ENCODE data around the gene USP36. TPM values are rescaled to one million over a fixed set of nuclear protein-coding genes. Genes with fewer than 3 reads are reported as not detected.

Gene USP36
- total RNA-seq, 1 donor from 2014 or later: 64.7 TPM

DNA sequence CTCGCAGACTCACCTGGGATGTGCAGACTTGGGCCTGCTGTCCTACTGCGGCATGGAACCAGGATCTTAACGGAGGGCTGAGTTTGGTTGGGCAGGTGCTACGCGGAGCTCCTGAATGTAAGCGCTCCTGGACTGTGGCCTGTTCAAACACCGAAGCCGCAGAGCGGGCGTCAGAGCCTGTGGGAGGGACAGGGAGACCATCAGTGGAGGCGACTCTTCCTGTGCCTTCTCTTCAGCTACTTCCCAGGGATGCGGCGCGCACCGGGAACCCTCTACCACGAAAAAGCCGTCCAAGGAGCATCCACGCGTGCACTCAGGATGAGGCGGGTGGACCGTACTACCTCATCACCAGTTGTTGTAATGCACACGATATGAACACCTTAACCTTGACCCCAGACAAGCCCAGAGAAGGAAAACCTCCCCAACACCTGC is 2.0 kb downstream of the USP36 start:
- H3K36me3 ChIP-seq (ENCODE audit: control insufficient read depth, insufficient read depth, low read length): peaks cover 1% of the 10 kb centered on the region
- TF ChIP-seq, protein P1, sequence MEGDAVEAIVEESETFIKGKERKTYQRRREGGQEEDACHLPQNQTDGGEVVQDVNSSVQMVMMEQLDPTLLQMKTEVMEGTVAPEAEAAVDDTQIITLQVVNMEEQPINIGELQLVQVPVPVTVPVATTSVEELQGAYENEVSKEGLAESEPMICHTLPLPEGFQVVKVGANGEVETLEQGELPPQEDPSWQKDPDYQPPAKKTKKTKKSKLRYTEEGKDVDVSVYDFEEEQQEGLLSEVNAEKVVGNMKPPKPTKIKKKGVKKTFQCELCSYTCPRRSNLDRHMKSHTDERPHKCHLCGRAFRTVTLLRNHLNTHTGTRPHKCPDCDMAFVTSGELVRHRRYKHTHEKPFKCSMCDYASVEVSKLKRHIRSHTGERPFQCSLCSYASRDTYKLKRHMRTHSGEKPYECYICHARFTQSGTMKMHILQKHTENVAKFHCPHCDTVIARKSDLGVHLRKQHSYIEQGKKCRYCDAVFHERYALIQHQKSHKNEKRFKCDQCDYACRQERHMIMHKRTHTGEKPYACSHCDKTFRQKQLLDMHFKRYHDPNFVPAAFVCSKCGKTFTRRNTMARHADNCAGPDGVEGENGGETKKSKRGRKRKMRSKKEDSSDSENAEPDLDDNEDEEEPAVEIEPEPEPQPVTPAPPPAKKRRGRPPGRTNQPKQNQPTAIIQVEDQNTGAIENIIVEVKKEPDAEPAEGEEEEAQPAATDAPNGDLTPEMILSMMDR (IDR thresholded peaks at IDR 0.05; ENCODE audit: insufficient read depth, low read length, poor library complexity, severe bottlenecking): no peak
- DNase-seq (ENCODE audit: low read depth): no peak
- peak overlapping the region; percentile 0 for H3K4me3 ChIP-seq (ENCODE audit: low read depth, low read length)
- no peaks in the 10 kb centered on the region for H3K27me3 ChIP-seq (ENCODE audit: control insufficient read depth, insufficient read depth, low read length)

DNA sequence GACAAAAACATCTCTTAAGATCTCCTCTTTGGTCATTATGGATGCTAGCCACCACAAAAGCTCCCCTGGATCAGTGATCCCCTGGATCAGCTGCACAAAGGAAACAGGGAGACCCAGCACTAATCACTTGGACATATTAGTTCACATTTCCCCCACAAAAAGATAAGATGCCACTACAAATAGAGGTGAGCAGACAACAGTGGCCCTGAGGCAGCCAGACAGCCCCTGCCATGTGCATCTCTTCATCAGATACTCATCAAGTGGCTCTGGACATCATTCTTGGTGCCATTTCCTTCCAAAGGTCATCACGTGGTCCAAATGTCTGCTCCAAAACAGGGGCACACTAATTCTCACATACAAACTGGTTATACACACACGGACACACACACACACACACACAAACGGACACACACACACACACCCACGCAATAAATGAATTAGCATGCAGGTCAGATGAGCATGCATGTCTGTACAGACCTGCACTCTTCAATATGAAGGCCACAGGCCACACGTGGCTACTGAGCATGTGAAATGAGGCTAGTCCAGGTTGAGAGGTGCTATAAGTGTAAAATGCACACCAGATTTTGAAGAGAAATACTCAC is 4.1 kb downstream of the USP36 start:
- no peak overlapping the region for H3K4me3 ChIP-seq (ENCODE audit: low read depth, low read length)
- no peaks in the 10 kb centered on the region for H3K27me3 ChIP-seq (ENCODE audit: control insufficient read depth, insufficient read depth, low read length)
- no peak for DNase-seq (ENCODE audit: low read depth)
- TF ChIP-seq, protein P1 (IDR thresholded peaks at IDR 0.05; ENCODE audit: insufficient read depth, low read length, poor library complexity, severe bottlenecking): no peak
- H3K36me3 ChIP-seq (ENCODE audit: control insufficient read depth, insufficient read depth, low read length): peaks cover 3% of the 10 kb centered on the region

DNA sequence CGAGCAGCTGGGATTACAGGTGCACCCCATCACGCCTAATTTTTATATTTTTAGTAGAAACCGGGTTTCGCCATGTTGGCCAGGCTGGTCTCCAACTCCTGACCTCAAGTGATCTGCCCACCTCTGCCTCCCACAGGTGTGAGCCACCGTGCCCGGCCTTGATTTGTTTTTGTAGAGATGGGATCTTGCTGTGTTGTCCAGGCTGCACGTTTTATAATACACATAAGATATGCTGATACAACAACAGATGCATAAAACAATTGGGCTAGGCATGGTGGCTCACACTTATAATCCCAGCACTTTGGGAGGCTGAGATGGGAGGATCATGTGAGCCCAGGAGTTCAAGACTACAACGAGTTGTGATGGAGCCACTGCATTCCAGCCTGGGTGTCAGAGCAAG is 6.0 kb downstream of the USP36 start:
- Histone ChIP-seq H3K27me3 (ENCODE audit: control insufficient read depth, insufficient read depth, low read length) (no peaks in the 10 kb centered on the region), H3K36me3 (ENCODE audit: control insufficient read depth, insufficient read depth, low read length) (peaks cover 3% of the 10 kb centered on the region), H3K4me3 (ENCODE audit: low read depth, low read length) (no peak overlapping the region)
- DNase-seq (ENCODE audit: low read depth): no peak
- TF ChIP-seq, protein P1 (IDR thresholded peaks at IDR 0.05; ENCODE audit: insufficient read depth, low read length, poor library complexity, severe bottlenecking): no peak

DNA sequence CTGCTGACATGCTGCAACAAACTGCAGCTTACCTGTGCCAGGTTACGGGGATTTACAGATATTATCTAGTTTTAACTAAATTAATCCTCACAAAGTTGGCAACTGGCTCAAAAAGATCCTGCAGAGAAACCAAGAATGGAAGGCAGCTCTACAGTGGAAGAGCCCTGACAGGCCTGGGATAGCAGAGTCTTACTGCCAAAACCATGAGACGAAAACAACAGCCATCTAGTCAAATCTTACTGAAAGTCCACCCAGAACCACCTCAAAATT is 8.1 kb downstream of the USP36 start:
- Histone ChIP-seq H3K4me3 (ENCODE audit: low read depth, low read length) (no peak overlapping the region), H3K27me3 (ENCODE audit: control insufficient read depth, insufficient read depth, low read length) (no peaks in the 10 kb centered on the region), H3K36me3 (ENCODE audit: control insufficient read depth, insufficient read depth, low read length) (peaks cover 5% of the 10 kb centered on the region)
- TF ChIP-seq, protein P1 (IDR thresholded peaks at IDR 0.05; ENCODE audit: insufficient read depth, low read length, poor library complexity, severe bottlenecking): no peak
- no peak for DNase-seq (ENCODE audit: low read depth)

DNA sequence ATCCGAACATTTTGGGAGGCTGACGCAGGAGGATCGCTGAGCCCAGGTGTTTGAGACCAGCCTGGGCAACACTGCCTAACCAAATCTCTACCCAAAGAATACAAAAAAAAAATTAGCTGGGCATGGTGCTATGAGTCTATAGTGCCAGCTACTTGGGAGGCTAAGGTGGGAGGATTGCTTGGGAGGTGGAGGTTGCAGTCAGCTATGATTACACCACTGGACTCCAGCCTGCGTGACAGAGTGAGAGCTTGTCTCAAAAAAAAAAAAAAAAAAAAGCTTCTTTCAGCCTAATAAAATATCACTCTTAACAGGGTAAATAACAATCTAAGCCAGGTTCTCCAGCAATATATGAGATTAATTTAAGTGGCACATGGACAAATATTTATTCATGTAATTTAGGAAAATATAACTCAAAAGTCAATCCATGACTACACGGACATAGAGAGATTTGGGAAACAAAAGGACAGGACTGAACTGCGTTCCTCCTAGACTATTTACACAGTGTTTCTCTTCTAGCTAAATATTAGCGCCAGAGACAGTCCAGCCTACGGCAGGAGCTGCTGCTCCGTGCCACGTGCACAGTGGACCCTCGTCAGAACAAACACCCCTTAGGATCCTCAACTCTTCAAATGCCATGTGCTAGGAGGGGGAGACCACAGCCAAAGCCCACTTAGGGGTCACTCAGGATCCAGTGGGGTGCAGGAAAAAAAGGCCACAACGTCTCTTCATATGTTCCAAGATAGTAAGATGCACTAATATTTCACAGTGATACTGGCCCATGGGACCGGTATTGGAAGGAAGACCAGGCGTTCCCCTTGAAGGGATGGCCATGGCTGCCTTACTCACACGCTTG is 8.7 kb downstream of the USP36 start:
- Histone ChIP-seq H3K4me3 (ENCODE audit: low read depth, low read length) (no peak overlapping the region), H3K27me3 (ENCODE audit: control insufficient read depth, insufficient read depth, low read length) (no peaks in the 10 kb centered on the region), H3K36me3 (ENCODE audit: control insufficient read depth, insufficient read depth, low read length) (peaks cover 5% of the 10 kb centered on the region)
- DNase-seq (ENCODE audit: low read depth): no peak
- TF ChIP-seq, protein P1 (IDR thresholded peaks at IDR 0.05; ENCODE audit: insufficient read depth, low read length, poor library complexity, severe bottlenecking): no peak
